ENCODE measurements around the gene SEC11A.
A peak's percentile ranks its signal among the peaks of the same experiment; 100 is the strongest.
"Not testable (repeated sequence)": the region's sequence is repeated elsewhere in the genome, so short reads cannot be mapped to it uniquely, and the experiment has no call there.

Gene SEC11A

GRCh38 chr15:84641871-84642270, 74.1 kb downstream of the SEC11A start:
- H3K79me2 ChIP-seq (ENCODE audit: insufficient read depth, low read length); H3K9me3 ChIP-seq (ENCODE audit: insufficient read depth, low read length, severe bottlenecking); H3K4me2 ChIP-seq (ENCODE audit: insufficient read depth, low read length); H2AFZ ChIP-seq (ENCODE audit: low read depth, low read length); H3K4me1 ChIP-seq (ENCODE audit: insufficient read depth, low read length); H4K20me1 ChIP-seq (ENCODE audit: insufficient read depth, low read length); ATAC-seq (ENCODE audit: insufficient read depth, low read depth); DNase-seq; H3K27me3 ChIP-seq (ENCODE audit: insufficient read depth, low read length, poor library complexity); H3K4me3 ChIP-seq (ENCODE audit: low read depth in 1 of 2, low read length in 2 of 2); H3K27ac ChIP-seq (ENCODE audit: low read length); H3K9ac ChIP-seq (ENCODE audit: low read depth, low read length): not testable (repeated sequence)
- peaks cover 82% of the 10 kb centered on the region for H3K36me3 ChIP-seq (ENCODE audit: insufficient read depth, low read length)

GRCh38 chr15:84638103-84638502, 77.8 kb downstream of the SEC11A start:
- Histone ChIP-seq H3K27me3 (ENCODE audit: insufficient read depth, low read length, poor library complexity) (no peaks in the 10 kb centered on the region), H3K4me1 (ENCODE audit: insufficient read depth, low read length) (peaks cover 24% of the 10 kb centered on the region), H3K9ac (ENCODE audit: low read depth, low read length) (no peak overlapping the region), H3K27ac (ENCODE audit: low read length) (no peak overlapping the region), H3K36me3 (ENCODE audit: insufficient read depth, low read length) (peaks cover 66% of the 10 kb centered on the region), H4K20me1 (ENCODE audit: insufficient read depth, low read length) (no peaks in the 10 kb centered on the region), H3K4me3 (ENCODE audit: low read depth in 1 of 2, low read length in 2 of 2) (no peak overlapping the region), H3K4me2 (ENCODE audit: insufficient read depth, low read length) (no peak overlapping the region), H2AFZ (ENCODE audit: low read depth, low read length) (no peak overlapping the region), H3K9me3 (ENCODE audit: insufficient read depth, low read length, severe bottlenecking) (no peaks in the 10 kb centered on the region), H3K79me2 (ENCODE audit: insufficient read depth, low read length) (peaks cover 14% of the 10 kb centered on the region)
- TF ChIP-seq EZH2 (IDR thresholded peaks at IDR 0.05; ENCODE audit: borderline replicate concordance, low read depth, low read length, severe bottlenecking) = no peak
- TF ChIP-seq, protein P1, sequence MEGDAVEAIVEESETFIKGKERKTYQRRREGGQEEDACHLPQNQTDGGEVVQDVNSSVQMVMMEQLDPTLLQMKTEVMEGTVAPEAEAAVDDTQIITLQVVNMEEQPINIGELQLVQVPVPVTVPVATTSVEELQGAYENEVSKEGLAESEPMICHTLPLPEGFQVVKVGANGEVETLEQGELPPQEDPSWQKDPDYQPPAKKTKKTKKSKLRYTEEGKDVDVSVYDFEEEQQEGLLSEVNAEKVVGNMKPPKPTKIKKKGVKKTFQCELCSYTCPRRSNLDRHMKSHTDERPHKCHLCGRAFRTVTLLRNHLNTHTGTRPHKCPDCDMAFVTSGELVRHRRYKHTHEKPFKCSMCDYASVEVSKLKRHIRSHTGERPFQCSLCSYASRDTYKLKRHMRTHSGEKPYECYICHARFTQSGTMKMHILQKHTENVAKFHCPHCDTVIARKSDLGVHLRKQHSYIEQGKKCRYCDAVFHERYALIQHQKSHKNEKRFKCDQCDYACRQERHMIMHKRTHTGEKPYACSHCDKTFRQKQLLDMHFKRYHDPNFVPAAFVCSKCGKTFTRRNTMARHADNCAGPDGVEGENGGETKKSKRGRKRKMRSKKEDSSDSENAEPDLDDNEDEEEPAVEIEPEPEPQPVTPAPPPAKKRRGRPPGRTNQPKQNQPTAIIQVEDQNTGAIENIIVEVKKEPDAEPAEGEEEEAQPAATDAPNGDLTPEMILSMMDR (IDR thresholded peaks at IDR 0.05; ENCODE audit: borderline replicate concordance, extremely low read depth, low read length, poor library complexity, severe bottlenecking) = peak; percentile 13
- no peak for ATAC-seq (ENCODE audit: insufficient read depth, low read depth)
- DNase-seq = no peak

DNA sequence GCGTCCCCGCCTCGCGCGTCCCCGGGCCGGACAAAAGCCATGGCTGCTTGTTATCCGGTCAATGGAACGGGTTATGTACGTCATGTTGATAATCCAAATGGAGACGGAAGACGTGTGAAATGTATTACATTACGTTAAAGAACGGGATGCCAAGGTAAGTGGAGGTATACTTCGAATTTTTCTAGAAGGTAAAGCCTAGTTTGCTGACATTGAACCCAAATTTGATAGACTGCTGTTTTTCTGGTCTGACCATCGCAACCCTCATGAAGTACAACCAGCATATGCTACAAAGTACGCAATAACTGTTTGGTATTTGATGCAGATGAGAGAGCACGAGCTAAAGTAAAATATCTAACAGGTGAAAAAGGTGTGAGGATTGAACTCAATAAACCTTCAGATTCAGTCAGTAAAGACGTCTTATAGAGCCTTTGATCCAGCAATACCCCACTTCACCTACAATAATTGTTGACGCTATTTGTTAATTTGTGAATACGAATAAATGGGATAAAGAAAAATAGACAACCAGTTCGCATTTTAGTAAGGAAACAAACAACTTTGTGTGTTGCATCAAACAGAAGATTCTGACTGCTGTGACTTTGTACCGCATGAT, 81.6 kb downstream of the SEC11A start:
- no peaks in the 10 kb centered on the region for H3K9me3 ChIP-seq (ENCODE audit: insufficient read depth, low read length, severe bottlenecking)
- H4K20me1 ChIP-seq (ENCODE audit: insufficient read depth, low read length) = no peaks in the 10 kb centered on the region
- peak overlapping the region; percentile 63; the same call in 1 of the 2 replicates for H3K9ac ChIP-seq (ENCODE audit: low read depth, low read length)
- peaks cover 49% of the 10 kb centered on the region for H3K4me1 ChIP-seq (ENCODE audit: insufficient read depth, low read length)
- no peak overlapping the region for H3K27ac ChIP-seq (ENCODE audit: low read length)
- peaks cover 32% of the 10 kb centered on the region for H3K36me3 ChIP-seq (ENCODE audit: insufficient read depth, low read length)
- peaks cover 32% of the 10 kb centered on the region for H3K79me2 ChIP-seq (ENCODE audit: insufficient read depth, low read length)
- ATAC-seq (ENCODE audit: insufficient read depth, low read depth) (no peak), DNase-seq (no peak)
- peak overlapping the region; percentile 88; the same call in 1 of the 2 replicates for H3K4me2 ChIP-seq (ENCODE audit: insufficient read depth, low read length)
- peak overlapping the region in 1 of 2 experiments; percentile 67; a peak in 2 of 4 replicates for H3K4me3 ChIP-seq (ENCODE audit: low read depth in 1 of 2, low read length in 2 of 2)
- no peaks in the 10 kb centered on the region for H3K27me3 ChIP-seq (ENCODE audit: insufficient read depth, low read length, poor library complexity)
- no peak overlapping the region for H2AFZ ChIP-seq (ENCODE audit: low read depth, low read length)
- TF ChIP-seq EZH2 (IDR thresholded peaks at IDR 0.05; ENCODE audit: borderline replicate concordance, low read depth, low read length, severe bottlenecking) = no peak
- TF ChIP-seq, protein P1 (IDR thresholded peaks at IDR 0.05; ENCODE audit: borderline replicate concordance, extremely low read depth, low read length, poor library complexity, severe bottlenecking) = no peak

DNA sequence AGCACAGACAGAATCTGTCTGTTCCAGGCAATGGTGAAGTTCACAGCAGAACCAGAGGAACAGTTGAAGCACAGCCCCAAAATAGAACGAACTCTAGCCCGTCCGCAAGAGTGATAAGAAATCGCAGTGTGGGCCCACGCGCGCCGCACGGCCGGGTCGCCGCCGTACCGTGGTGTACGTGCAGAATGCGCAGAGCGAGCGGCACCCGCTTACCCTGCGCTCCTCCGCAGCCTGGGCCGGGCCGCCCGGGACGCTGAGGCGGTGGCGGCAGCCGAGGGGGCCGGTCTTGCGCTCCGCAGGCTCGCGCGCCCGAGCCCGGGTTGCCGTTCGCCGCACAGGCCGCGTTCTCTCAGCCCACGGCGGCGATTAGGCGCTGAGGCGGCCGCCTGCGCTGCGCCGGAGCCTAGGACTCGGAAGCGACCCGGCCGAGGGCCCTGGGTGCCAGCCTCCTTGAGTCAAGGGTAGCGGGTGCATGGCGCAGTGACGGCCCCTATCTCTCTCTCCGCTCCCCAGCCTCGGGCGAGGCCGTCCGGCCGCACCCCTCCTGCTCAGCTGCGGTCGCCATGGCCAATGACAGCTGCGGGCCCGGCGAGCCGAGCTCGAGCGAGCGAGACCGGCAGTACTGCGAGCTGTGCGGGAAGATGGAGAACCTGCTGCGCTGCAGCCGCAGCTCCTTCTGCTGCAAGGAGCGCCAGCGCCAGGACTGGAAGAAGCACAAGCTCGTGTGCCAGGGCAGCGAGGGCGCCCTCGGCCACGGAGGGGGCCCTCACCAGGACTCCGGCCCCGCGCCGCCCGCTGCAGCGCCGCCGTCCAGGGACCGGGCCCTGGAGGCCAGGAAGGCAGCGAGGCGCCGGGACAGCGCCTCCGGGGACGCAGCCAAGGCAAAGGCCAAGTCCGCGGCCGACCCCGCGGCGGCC, 82.4 kb downstream of the SEC11A start:
- H3K79me2 ChIP-seq (ENCODE audit: insufficient read depth, low read length) = peaks cover 32% of the 10 kb centered on the region
- DNase-seq = peak; percentile 43
- H4K20me1 ChIP-seq (ENCODE audit: insufficient read depth, low read length) = no peaks in the 10 kb centered on the region
- H3K9me3 ChIP-seq (ENCODE audit: insufficient read depth, low read length, severe bottlenecking) = no peaks in the 10 kb centered on the region
- H3K4me1 ChIP-seq (ENCODE audit: insufficient read depth, low read length) = peaks cover 49% of the 10 kb centered on the region
- ATAC-seq (ENCODE audit: insufficient read depth, low read depth) = peak; percentile 59
- H3K27ac ChIP-seq (ENCODE audit: low read length) = peak overlapping the region; percentile 47; the same call in 1 of the 2 replicates
- peak overlapping the region; percentile 63 for H3K9ac ChIP-seq (ENCODE audit: low read depth, low read length)
- no peaks in the 10 kb centered on the region for H3K27me3 ChIP-seq (ENCODE audit: insufficient read depth, low read length, poor library complexity)
- peaks cover 27% of the 10 kb centered on the region for H3K36me3 ChIP-seq (ENCODE audit: insufficient read depth, low read length)
- H2AFZ ChIP-seq (ENCODE audit: low read depth, low read length) = peak overlapping the region; percentile 64
- peak overlapping the region; percentile 88 for H3K4me2 ChIP-seq (ENCODE audit: insufficient read depth, low read length)
- H3K4me3 ChIP-seq (ENCODE audit: low read depth in 1 of 2, low read length in 2 of 2) = peak overlapping the region; percentile 24 to 67
- no peak for TF ChIP-seq EZH2 (IDR thresholded peaks at IDR 0.05; ENCODE audit: borderline replicate concordance, low read depth, low read length, severe bottlenecking)
- TF ChIP-seq, protein P1 (IDR thresholded peaks at IDR 0.05; ENCODE audit: borderline replicate concordance, extremely low read depth, low read length, poor library complexity, severe bottlenecking) = no peak
